HEK293 (cell line): ENCODE data around the gene TTC39C.

Experiments used
- CTCF ChIP-seq: fragments of 450-650 bp; formaldehyde crosslinking; IDR thresholded peaks from 2 replicates; pipeline ENCODE4 v1.5.1; 2016; ENCODE audit warnings: missing biosample characterization, missing genetic modification characterization
- ZNF138 ChIP-seq: fragments of 450-650 bp; formaldehyde crosslinking; IDR thresholded peaks from 2 replicates; pipeline ENCODE4 v1.5.1; 2016; ENCODE audit warnings: missing biosample characterization, missing genetic modification characterization, borderline replicate concordance
- ZNF791 ChIP-seq: fragments of 450-650 bp; formaldehyde crosslinking; IDR thresholded peaks from 2 replicates; pipeline ENCODE4 v1.5.1; 2016; ENCODE audit warnings: missing biosample characterization, missing genetic modification characterization

GRCh38 chr18:24051031-24051947 is 36.7 kb downstream of the TTC39C start:
- TF ChIP-seq ZNF791 (tag by site-specific recombination): no peak
- TF ChIP-seq CTCF (tag by site-specific recombination): no peak
- TF ChIP-seq ZNF138 (tag by site-specific recombination): no peak
